Activated T-cell treated with anti-CD3 and anti-CD28 coated beads, Interleukin-2, amount 50 U/mL, for 48 hours (primary cell): Measurements from ENCODE around the gene LAMB1.

Experiments
- DNase-seq, 2 experiments: peaks; one replicate each; pipeline ENCODE4 v3.0.0-alpha.2; 2020

The LAMB1 gene

DNA sequence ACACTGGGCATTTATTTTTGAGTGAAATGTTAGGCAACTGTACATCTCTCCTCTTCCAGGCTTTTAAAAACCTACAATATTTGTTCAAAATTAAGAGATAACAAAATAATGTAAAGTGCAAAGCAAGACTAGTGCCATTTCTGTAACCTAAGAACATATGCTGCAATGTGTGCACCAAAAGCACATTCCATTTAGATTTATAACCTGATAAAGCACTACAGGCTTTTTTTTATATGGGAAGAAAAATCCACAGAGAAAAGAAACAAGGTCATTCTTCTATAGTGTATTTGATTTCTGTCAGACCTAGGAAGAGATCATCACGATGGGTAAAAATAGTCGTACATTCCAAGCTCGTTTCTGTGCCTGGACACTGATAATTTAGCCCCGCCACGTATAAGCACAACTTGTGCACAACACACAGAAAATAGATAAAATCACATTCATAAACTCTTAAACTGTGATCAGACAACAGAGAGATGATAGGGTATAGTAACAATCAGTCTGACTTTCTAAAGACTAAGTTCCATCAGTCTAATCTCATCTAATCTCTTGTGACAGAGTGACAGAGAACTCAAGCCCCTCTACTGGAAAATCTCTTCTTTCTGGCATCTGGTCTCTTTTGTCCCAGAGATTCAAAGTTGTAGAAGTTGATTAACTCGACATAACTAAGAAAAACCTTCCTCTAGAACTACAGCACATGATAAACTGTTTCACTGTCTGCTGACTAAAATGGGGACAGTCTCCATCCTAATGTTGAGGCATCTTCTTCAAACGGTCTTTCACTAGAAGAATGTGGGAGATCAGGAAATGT, 6.7 kb downstream of the LAMB1 start:
- DNase-seq: no peak

GRCh38 chr7:107995184-107996071, 7.5 kb downstream of the LAMB1 start:
- DNase-seq: no peak

- no peak for DNase-seq
Observed at GRCh38 chr7:107994421-107995030, 8.4 kb downstream of the LAMB1 start.

- no peak for DNase-seq
Observed at GRCh38 chr7:107993891-107994291, 9.1 kb downstream of the LAMB1 start.

DNA sequence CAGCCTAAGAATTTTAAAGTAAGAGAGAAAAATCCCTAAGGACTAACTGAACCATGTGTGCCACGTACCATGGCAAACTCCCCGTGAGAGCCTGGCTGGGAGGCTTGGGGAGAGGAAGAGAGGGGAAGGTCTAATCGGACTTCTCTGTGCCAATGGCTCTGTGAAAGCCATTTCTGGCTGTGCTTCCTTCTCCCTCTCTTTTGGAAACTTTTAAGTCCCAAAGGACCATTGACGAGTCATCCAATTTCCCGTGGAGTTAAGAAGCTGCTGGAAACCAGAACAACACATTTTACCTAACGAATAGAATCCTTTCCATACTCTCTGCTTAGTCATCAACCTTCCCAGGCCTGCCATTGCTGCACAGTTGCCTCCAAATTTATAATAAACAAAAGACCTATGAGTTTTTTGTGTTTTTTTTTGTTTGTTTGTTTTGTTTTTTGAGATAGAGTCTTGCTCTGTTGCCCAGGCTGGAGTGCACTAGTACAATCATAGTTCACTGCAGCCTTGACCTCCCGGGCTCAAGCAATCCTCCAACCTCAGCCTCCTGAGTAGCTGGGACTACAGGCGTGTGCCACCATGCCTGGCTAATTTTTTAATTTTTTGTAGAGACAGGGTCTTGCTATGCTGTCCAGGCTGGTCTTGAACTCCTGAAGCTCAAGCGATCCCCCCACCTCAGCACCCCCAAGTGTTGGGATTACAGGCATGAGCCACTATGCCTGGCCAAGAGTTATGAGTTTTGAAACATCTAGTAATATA, 13.2 kb downstream of the LAMB1 start:
- DNase-seq: no peak

DNA sequence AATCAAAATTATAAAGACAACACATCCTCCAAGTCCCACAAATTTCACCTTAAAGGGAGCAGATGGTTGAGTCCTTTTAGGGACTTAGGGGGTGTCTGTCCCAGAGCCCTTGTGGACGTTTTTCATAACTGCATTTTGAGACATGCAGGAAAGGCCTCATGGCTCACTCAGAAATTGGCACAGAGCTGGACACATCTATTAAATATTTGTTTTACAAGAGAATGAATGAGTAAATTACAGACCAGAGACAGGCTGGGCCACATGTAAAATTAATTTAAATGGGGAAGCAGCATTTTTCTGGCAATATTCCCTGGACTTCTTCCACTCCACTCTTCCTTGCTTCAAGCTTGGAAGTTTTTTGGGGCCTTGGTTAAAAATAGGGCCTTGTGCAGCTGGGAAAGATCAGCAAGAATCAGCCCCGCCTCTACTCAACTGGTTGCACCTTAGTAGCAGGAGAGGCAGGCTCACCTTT, 20.0 kb downstream of the LAMB1 start:
- no peak for DNase-seq

- DNase-seq: no peak
Observed at GRCh38 chr7:107982042-107982840, 20.7 kb downstream of the LAMB1 start.

DNA sequence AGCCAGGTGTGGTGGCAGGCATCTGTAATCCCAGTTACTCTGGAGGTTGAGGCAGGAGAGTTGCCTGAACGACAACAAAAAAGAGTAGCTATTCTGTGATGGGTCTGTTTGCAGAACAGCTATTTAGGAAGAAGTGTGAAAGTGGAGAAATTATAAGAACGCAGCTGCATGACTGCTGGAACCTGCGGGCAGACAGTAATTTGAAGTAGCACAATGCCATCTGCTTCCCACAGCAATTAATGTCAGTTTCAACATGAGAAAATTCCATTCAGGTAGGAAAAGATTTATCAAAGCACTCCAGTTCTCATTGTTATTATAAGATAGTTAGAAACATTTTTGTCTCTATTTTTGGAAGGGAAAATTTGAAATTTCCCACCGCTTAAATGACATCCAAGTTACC, 21.5 kb downstream of the LAMB1 start:
- no peak for DNase-seq

DNA sequence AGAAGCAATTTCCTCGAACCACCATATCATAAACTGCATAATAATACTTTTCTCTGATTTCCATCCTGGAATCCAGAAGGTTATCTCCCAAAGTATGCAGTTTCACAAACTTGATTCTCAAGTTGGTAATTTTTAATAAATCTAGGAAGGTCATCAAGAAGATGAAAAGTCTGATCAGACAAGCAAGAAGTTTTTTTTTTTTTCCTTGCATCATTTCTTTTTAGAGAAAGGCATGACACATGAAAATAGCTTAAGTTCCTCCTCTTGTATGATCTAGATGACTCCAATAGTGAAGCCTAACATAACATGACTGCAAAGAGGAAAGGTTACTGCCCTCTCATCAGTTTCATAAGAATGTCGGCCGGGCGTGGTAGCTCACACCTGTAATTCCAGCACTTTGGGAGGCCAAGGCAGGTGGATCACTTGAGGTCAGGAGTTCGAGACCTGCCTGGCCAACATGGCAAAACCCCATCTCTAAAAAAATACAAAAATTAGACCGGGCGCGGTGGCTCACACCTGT, 22.2 kb downstream of the LAMB1 start:
- DNase-seq: no peak

DNA sequence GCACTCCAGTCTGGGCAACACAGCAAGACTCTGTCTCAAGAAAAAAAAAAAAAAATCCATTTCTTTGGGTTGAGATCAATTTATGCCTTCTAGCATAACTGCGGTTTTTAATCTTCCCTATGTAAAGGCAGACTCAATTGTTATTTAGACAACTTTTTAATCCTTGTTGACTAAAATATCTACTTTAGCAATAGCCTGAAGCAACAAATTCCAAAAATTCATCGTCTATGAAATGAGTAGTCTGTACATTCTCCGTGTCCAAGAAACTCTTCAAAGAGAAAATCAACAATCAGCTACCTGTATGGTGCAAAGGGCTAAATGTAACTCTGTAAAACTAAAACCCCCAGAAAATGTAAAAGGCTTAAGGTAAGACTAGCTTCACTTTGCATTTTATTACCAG, 22.8 kb downstream of the LAMB1 start:
- DNase-seq: no peak

DNA sequence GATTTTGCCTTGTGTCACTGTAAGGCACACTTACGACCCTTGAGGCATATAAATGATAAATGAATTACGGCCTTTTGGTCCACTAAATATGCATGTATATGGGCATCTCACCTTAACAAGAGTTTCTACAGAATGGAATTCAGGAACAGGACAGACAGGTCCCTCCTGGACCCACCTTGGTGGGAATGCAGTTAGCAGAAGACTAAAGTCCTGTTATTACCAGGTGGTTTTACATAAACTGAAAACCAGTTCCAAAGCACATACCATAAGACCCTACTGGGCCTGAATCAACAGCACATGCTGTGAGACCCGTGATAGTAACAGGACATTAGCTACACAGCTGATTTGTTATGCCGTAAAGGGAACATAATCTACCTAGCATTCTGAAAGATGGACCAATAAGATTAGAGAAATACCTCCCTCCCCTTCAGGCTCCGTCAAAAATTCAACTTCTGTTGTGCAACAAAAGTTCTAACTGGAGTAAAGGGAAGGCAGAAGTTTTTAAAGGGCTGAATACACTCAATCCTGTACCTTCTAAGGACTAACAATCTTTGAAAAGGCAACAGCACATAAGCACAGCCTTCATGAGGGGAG, 24.0 kb downstream of the LAMB1 start:
- no peak for DNase-seq

DNA sequence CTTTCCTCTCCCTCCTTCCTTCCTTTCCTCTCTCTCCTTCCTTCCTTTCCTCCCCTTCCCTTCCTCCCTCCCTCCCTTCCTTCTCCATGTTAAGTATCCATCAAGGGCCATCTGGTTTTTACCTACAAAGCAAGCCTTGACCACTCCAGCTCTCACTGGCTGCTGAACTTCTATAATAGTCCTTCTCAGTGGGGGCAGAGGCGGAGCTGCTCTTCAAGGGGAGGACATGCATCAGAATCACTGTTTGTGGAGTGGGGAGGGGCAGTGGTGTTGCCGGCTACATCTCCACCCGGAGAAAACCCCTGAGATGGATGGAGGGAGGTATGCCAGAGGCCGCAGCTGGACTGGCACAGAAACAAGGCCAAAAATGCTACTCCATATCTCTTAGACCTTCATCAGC, 25.9 kb downstream of the LAMB1 start:
- DNase-seq: no peak

DNA sequence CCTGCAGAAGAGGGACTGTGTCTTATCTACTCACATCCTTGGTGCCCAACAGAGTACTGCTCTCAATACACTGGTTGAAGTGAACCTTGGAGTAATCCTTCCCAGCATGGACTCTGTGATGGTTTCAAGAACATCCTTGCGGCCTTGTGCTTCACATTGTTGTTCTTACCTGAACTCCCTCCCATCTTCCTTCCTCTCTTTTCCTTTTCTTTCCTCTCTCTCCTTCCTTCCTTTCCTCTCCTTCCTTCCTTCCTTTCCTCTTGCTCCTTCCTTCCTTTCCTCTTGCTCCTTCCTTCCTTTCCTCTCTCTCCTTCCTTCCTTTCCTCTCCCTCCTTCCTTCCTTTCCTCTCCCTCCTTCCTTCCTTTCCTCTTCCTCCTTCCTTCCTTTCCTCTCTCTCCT, 26.3 kb downstream of the LAMB1 start:
- no peak for DNase-seq

- no peak for DNase-seq
Observed at GRCh38 chr7:107975394-107976013, 27.5 kb downstream of the LAMB1 start.

DNA sequence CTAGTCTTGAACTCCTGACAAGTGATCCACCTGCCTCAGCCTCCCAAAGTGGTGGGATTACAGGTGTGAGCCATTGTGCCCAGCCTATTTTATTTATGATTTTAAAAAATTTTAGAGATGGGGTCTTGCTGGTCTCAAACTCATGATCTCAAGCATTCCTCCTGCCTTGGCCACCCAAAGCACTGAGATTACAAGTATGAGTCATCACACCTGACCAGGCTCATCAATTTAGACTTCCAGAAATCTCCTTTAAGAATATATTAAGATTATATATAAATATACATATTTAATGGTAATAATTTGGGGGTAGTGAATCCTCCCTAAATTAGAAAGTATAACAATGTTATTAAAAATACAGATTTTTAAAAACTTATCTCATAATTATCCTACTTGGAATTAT, 29.1 kb downstream of the LAMB1 start:
- DNase-seq: no peak

GRCh38 chr7:107972941-107973376, 30.0 kb downstream of the LAMB1 start:
- DNase-seq: no peak

GRCh38 chr7:107972075-107972482, 30.9 kb downstream of the LAMB1 start:
- DNase-seq: no peak

DNA sequence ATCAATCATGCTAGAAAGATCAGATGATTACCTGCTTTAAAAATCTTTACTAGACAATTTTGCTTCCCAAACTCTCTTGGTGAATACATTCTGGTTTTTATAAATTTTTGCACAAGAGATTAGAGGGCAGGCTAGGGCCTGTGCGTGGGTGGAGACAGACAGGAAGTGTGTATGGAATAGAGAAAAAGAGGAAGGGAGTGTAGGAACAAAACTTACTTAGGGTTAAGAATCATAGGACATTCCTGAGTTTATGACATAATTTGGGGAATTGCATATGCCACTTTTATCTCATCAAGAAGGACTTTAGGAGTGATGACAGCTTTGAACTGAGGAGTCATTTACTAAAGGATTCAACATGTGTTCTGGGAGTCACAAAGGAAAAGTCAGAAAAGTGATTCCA, 31.3 kb downstream of the LAMB1 start:
- no peak for DNase-seq

GRCh38 chr7:107971100-107971499, 31.9 kb downstream of the LAMB1 start:
- no peak for DNase-seq

DNA sequence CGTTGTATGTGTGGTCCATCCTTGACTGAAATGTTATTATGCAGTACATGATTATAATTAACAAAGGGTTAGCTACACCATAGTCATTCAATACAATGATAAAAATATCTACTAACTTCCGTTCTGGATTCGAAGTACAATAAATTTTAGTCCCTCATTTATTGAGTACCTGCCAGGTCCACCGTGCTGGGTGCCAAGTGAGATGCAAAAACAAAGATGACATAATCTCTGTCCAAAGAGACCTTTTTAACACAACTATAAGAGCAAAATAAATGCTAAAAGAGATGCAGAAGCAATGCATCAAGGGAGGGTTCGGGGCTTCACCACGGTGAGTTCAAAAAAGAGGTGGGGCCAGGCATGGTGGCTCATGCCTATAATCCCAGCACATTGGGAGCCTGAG, 33.1 kb downstream of the LAMB1 start:
- no peak for DNase-seq

DNA sequence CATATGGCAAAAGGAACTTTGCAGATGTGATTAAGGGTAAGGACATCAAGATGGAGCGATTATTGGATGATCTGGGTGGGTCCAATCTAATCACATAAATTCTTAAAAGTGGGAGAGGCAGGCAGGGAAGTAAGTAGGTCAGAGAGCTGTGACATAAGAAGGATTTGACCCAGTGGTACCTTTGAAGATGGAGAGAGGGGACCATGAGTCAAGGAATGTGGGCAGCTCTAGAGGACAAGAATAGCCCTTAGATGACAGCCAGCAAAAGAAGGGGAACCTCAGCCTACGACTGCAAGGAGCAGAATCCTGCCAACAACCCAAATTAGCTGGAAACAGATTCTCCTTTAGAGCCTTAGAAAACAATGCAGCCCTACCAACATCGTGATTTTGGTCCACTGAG, 34.5 kb downstream of the LAMB1 start:
- no peak for DNase-seq
